ENCODE data around the gene MEF2A. TPM values are rescaled to one million over a fixed set of nuclear protein-coding genes. Genes with fewer than 3 reads are reported as not detected.
A peak's percentile ranks its signal among the peaks of the same experiment; 100 is the strongest.

MEF2A gene
- total and polyA plus RNA-seq, 9 of the 15 experiments (the other 6 are each of a cell fraction or from before 2014, with no cell fraction given): 1.6 to 18.7 (median 8.7) TPM

- in situ Hi-C loops (cut with MboI) (no loop called here), intact Hi-C loops (cut with micrococcal nuclease) (no loop called here)
- peaks cover 0 to 10% of the 10 kb centered on the region in 2 experiments; a peak in 2 of 5 replicates for H3K4me1 ChIP-seq (replicated peaks in 1 of 2; ENCODE audit: control insufficient read depth in 2 of 2, insufficient read depth in 2 of 2, low read length in 2 of 2)
- H3K9ac ChIP-seq (ENCODE audit: insufficient read depth in 1 of 2, low read depth in 2 of 2, low read length in 2 of 2): no peak overlapping the region
- 0 out of 2 replicates have a peak, but pooled peaks cover 7% of the 10 kb centered on the region for H4K20me1 ChIP-seq (replicated peaks; ENCODE audit: control insufficient read depth, insufficient read depth, low read length)
- H3K36me3 ChIP-seq (ENCODE audit: control insufficient read depth, insufficient read depth, low read length): no peaks in the 10 kb centered on the region
- peaks cover 37% of the 10 kb centered on the region for H3K79me2 ChIP-seq (ENCODE audit: control insufficient read depth, insufficient read depth, low read length)
- H3K27me3 ChIP-seq (ENCODE audit: control insufficient read depth in 2 of 2, insufficient read depth in 2 of 2, low read length in 2 of 2): no peaks in the 10 kb centered on the region
- H3K27ac ChIP-seq (ENCODE audit: extremely low read depth, low read depth, low read length): no peak overlapping the region
- 39% methylated on average over 6 of the region's 6 CpGs for WGBS (ENCODE audit: insufficient coverage, low coverage, missing lambda C conversion rate)
- no TSS peak for BruUV-seq (replicated peaks)
- no peak; the same call in 2 of the 3 replicates for ATAC-seq
- CTCF ChIA-PET (ENCODE audit: low intra/inter-chr PET ratio): no interaction called here
- peak in 1 of 4 experiments; percentile 20 for DNase-seq (ENCODE audit: extremely low read depth in 1 of 4, low spot score in 3 of 4)
- no peaks in the 10 kb centered on the region for H3K9me3 ChIP-seq (replicated peaks; ENCODE audit: control insufficient read depth, insufficient read depth, low read depth, low read length)
- POLR2A ChIA-PET: interaction anchor here (1.6 kb wide), 1 partner anchor 8 kb away, joined by 6 read pairs; no protein-coding TSS in a partner anchor
- H3K4me3 ChIP-seq: no peak overlapping the region
- FAIRE-seq: no peak
- no peak overlapping the region for H3K4me2 ChIP-seq (ENCODE audit: insufficient read depth, low read length)
- H3K9me1 ChIP-seq (ENCODE audit: control insufficient read depth, insufficient read depth, low read length): no peaks in the 10 kb centered on the region
- H2AFZ ChIP-seq (ENCODE audit: low read depth, low read length): no peak overlapping the region
- TF ChIP-seq, protein P1, sequence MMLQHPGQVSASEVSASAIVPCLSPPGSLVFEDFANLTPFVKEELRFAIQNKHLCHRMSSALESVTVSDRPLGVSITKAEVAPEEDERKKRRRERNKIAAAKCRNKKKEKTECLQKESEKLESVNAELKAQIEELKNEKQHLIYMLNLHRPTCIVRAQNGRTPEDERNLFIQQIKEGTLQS (IDR thresholded peaks at IDR 0.05): peak; percentile 18; the same call in 1 of the 2 replicates
- TF ChIP-seq, protein P1 (CRISPR knock-in tag; conservative IDR thresholded peaks at IDR 0.05): no peak
- no peak for TF ChIP-seq ZBTB40 (IDR thresholded peaks at IDR 0.05)
- TF ChIP-seq ZBTB40 (CRISPR knock-in tag; IDR thresholded peaks at IDR 0.05): no peak
- TF ChIP-seq JUND (IDR thresholded peaks at IDR 0.05; ENCODE audit: borderline replicate concordance, low read depth, low read length): no peak
- no peak for TF ChIP-seq JUND (tag; IDR thresholded peaks at IDR 0.05; ENCODE audit: borderline replicate concordance, low read depth, low read length)
- TF ChIP-seq SMARCC2 (IDR thresholded peaks at IDR 0.05; ENCODE audit: low read depth): no peak
- no peak for TF ChIP-seq ZBTB17 (CRISPR knock-in tag; IDR thresholded peaks at IDR 0.05)
- TF ChIP-seq, protein P2, sequence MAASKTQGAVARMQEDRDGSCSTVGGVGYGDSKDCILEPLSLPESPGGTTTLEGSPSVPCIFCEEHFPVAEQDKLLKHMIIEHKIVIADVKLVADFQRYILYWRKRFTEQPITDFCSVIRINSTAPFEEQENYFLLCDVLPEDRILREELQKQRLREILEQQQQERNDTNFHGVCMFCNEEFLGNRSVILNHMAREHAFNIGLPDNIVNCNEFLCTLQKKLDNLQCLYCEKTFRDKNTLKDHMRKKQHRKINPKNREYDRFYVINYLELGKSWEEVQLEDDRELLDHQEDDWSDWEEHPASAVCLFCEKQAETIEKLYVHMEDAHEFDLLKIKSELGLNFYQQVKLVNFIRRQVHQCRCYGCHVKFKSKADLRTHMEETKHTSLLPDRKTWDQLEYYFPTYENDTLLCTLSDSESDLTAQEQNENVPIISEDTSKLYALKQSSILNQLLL (CRISPR knock-in tag; IDR thresholded peaks at IDR 0.05; ENCODE audit: borderline replicate concordance): no peak
- no peak for TF ChIP-seq ZFX (CRISPR knock-in tag; IDR thresholded peaks at IDR 0.05)
- TF ChIP-seq ZNF507 (tag; conservative IDR thresholded peaks at IDR 0.05): peak; percentile 22; the same call in 1 of the 2 replicates
- TF ChIP-seq NELFE (IDR thresholded peaks at IDR 0.05; ENCODE audit: insufficient read depth, insufficient read length): no peak
Measured at GRCh38 chr15:99574502-99574901, 8.7 kb downstream of the MEF2A start.

Data from K562 (cell line).